Measurements from ENCODE around the gene ZBTB46. TPM values are rescaled to one million over a fixed set of nuclear protein-coding genes. Genes with fewer than 3 reads are reported as not detected.
A peak's percentile ranks its signal among the peaks of the same experiment; 100 is the strongest.
"Not testable (repeated sequence)": the region's sequence is repeated elsewhere in the genome, so short reads cannot be mapped to it uniquely, and the experiment has no call there.

Gene ZBTB46
- total RNA-seq, 5 donors from 2014 or later (not counting 1 experiment from before 2014, with no cell fraction given), result 0.20 to 0.95 (median 0.30) TPM

- Histone ChIP-seq H3K36me3 (ENCODE audit: control insufficient read depth in 2 of 2, extremely low read depth in 1 of 2, insufficient read depth in 1 of 2, low read length in 1 of 2) (peaks cover 24 to 69% of the 10 kb centered on the region in 2 donors), H3K27ac (ENCODE audit: low read length) (no peak overlapping the region), H3K4me1 (ENCODE audit: control insufficient read depth in 1 of 2, extremely low read depth in 1 of 2, insufficient read depth in 2 of 2, low read length in 2 of 2) (peaks cover 0 to 4% of the 10 kb centered on the region in 2 experiments), H3K4me3 (ENCODE audit: control insufficient read depth in 1 of 2, extremely low read depth in 1 of 2, low read length in 1 of 2) (no peak overlapping the region), H3K27me3 (replicated peaks in 1 of 2; ENCODE audit: control insufficient read depth in 2 of 2, extremely low read depth in 1 of 2, insufficient read depth in 2 of 2, low read length in 1 of 2) (no peaks in the 10 kb centered on the region), H3K9me3 (no peaks in the 10 kb centered on the region)
- H3K4me1 Mint-ChIP-seq, result peaks cover 4 to 6% (median 6%) of the 10 kb centered on the region in 3 donors
- peak overlapping the region in 1 of 2 donors; percentile 36 for H3K27ac Mint-ChIP-seq
- DNase-seq (no peak), ATAC-seq (replicated peaks in 1 of 4) (peak; percentile 37 to 84 (median 52))
- POLR2A ChIA-PET, result no interaction called here
- peaks cover 32% of the 10 kb centered on the region for H3K36me3 Mint-ChIP-seq
- H3K27me3 Mint-ChIP-seq, result no peaks in the 10 kb centered on the region
- CTCF ChIA-PET, result no interaction called here
- no peaks in the 10 kb centered on the region for H3K9me3 Mint-ChIP-seq
- WGBS (ENCODE audit: insufficient coverage), result 76% methylated on average over 6 of the region's 14 CpGs
- no peak overlapping the region for H3K4me3 Mint-ChIP-seq
Measured at GRCh38 chr20:63873477-63873971, 42.5 kb upstream of the ZBTB46 start.

DNA sequence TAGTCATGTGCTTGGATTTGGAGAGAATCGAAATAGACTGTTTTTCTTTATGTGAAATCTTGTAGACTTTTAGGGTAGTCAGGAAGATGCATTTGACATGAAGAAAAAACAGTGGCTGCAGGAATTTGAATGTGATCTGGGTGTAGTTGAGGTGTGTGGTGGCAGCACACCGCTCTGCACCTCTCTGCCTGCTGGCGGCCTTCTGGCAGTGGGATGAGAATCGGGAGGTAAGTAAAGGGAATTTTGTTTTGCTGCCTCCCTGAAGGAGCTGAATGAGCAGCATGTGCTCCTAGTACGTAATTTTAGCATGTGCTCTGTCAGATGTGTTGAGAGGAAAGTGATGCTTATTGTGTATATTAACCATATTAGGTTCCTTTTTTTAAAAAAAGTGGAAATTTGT is 37.2 kb upstream of the ZBTB46 start:
- H3K36me3 Mint-ChIP-seq, result peaks cover 18% of the 10 kb centered on the region
- H3K27ac ChIP-seq (ENCODE audit: low read length), result no peak overlapping the region
- 88% methylated on average over 4 of the region's 5 CpGs for WGBS (ENCODE audit: insufficient coverage)
- H3K9me3 Mint-ChIP-seq, result no peaks in the 10 kb centered on the region
- no peak for ATAC-seq (replicated peaks in 1 of 4)
- POLR2A ChIA-PET, result no interaction called here
- H3K4me1 Mint-ChIP-seq, result peaks cover 20 to 31% (median 27%) of the 10 kb centered on the region in 3 donors
- peaks cover 6 to 33% of the 10 kb centered on the region in 2 experiments for H3K4me1 ChIP-seq (ENCODE audit: control insufficient read depth in 1 of 2, extremely low read depth in 1 of 2, insufficient read depth in 2 of 2, low read length in 2 of 2)
- no peak for DNase-seq
- CTCF ChIA-PET, result interaction anchor here in 1 of 2 donors (0.7 kb wide), 1 partner anchor 321 kb away, joined by 3 read pairs; the partner anchor contains the start of gene SRMS
- H3K27me3 ChIP-seq (replicated peaks in 1 of 2; ENCODE audit: control insufficient read depth in 2 of 2, extremely low read depth in 1 of 2, insufficient read depth in 2 of 2, low read length in 1 of 2), result no peaks in the 10 kb centered on the region
- peaks cover 4 to 25% of the 10 kb centered on the region in 2 donors for H3K36me3 ChIP-seq (ENCODE audit: control insufficient read depth in 2 of 2, extremely low read depth in 1 of 2, insufficient read depth in 1 of 2, low read length in 1 of 2)
- peak overlapping the region in 1 of 2 donors; percentile 60 for H3K27ac Mint-ChIP-seq
- H3K27me3 Mint-ChIP-seq, result no peaks in the 10 kb centered on the region
- no peak overlapping the region for H3K4me3 ChIP-seq (ENCODE audit: control insufficient read depth in 1 of 2, extremely low read depth in 1 of 2, low read length in 1 of 2)
- no peaks in the 10 kb centered on the region for H3K9me3 ChIP-seq
- peak overlapping the region in 1 of 3 donors; percentile 34 for H3K4me3 Mint-ChIP-seq

- ATAC-seq (replicated peaks in 1 of 4); H3K27me3 ChIP-seq (replicated peaks in 1 of 2; ENCODE audit: control insufficient read depth in 2 of 2, extremely low read depth in 1 of 2, insufficient read depth in 2 of 2, low read length in 1 of 2); H3K27me3 Mint-ChIP-seq; H3K9me3 ChIP-seq; H3K27ac ChIP-seq (ENCODE audit: low read length); H3K27ac Mint-ChIP-seq; H3K4me3 ChIP-seq (ENCODE audit: control insufficient read depth in 1 of 2, extremely low read depth in 1 of 2, low read length in 1 of 2); POLR2A ChIA-PET; DNase-seq; H3K9me3 Mint-ChIP-seq: not testable (repeated sequence)
- Histone ChIP-seq H3K36me3 (ENCODE audit: control insufficient read depth in 2 of 2, extremely low read depth in 1 of 2, insufficient read depth in 1 of 2, low read length in 1 of 2) (peaks cover 7 to 26% of the 10 kb centered on the region in 2 donors), H3K4me1 (ENCODE audit: control insufficient read depth in 1 of 2, extremely low read depth in 1 of 2, insufficient read depth in 2 of 2, low read length in 2 of 2) (peaks cover 7 to 37% of the 10 kb centered on the region in 2 experiments)
- 89% methylated on average over 6 of the region's 13 CpGs for WGBS (ENCODE audit: insufficient coverage)
- Mint-ChIP-seq H3K4me1 (peaks cover 24 to 32% (median 28%) of the 10 kb centered on the region in 3 donors), H3K36me3 (peaks cover 19% of the 10 kb centered on the region), H3K4me3 (peak overlapping the region; percentile 39 to 90 (median 86))
- CTCF ChIA-PET, result interaction anchor here in 1 of 2 donors (0.7 kb wide), 1 partner anchor 141 kb away, joined by 5 read pairs; no protein-coding TSS in a partner anchor
Measured at GRCh38 chr20:63867042-63867441, 36.0 kb upstream of the ZBTB46 start.

GRCh38 chr20:63864978-63865640 is 34.0 kb upstream of the ZBTB46 start, which contains the start of gene TPD52L2:
TSS of gene TPD52L2 (plus strand) at chr20:63865270. CDS start at chr20:63865366, 96 bp downstream.
- peaks cover 7 to 37% of the 10 kb centered on the region in 2 experiments for H3K4me1 ChIP-seq (ENCODE audit: control insufficient read depth in 1 of 2, extremely low read depth in 1 of 2, insufficient read depth in 2 of 2, low read length in 2 of 2)
- Mint-ChIP-seq H3K9me3 (no peaks in the 10 kb centered on the region), H3K4me1 (peaks cover 24 to 32% (median 27%) of the 10 kb centered on the region in 3 donors), H3K27me3 (no peaks in the 10 kb centered on the region), H3K36me3 (peaks cover 22% of the 10 kb centered on the region), H3K4me3 (peak within 1 kb of the TSS; percentile 86 to 99 (median 90)), H3K27ac (peak within 1 kb of the TSS; percentile 97)
- no peaks in the 10 kb centered on the region for H3K9me3 ChIP-seq
- H3K36me3 ChIP-seq (ENCODE audit: control insufficient read depth in 2 of 2, extremely low read depth in 1 of 2, insufficient read depth in 1 of 2, low read length in 1 of 2), result peaks cover 7 to 22% of the 10 kb centered on the region in 2 donors
- 0% methylated on average over 67 of the region's 68 CpGs for WGBS (ENCODE audit: insufficient coverage)
- ChIA-PET CTCF (interaction anchor here in 1 of 2 donors (0.6 to 1.3 kb wide), 6 partner anchors 12 to 223 kb away, joined by 3 to 8 read pairs (median 3); partner anchors contain the start of genes ARFRP1, RTEL1 and ZGPAT), POLR2A (interaction anchor here in 1 of 2 donors (0.7 to 1.2 kb wide), 3 partner anchors 12 to 115 kb away, joined by 3 to 4 read pairs (median 4); partner anchors contain the start of gene UCKL1)
- peak within 1 kb of the TSS; percentile 65 for H3K27ac ChIP-seq (ENCODE audit: low read length)
- H3K4me3 ChIP-seq (ENCODE audit: control insufficient read depth in 1 of 2, extremely low read depth in 1 of 2, low read length in 1 of 2), result peak within 1 kb of the TSS; percentile 75 to 95
- no peaks in the 10 kb centered on the region for H3K27me3 ChIP-seq (replicated peaks in 1 of 2; ENCODE audit: control insufficient read depth in 2 of 2, extremely low read depth in 1 of 2, insufficient read depth in 2 of 2, low read length in 1 of 2)
- ATAC-seq (replicated peaks in 1 of 4) (peak; percentile 87 to 91 (median 88)), DNase-seq (peak; percentile 91 to 99 (median 97))

GRCh38 chr20:63864545-63864977 is 33.5 kb upstream of the ZBTB46 start:
- H3K4me3 Mint-ChIP-seq, result peak overlapping the region; percentile 86 to 99 (median 90)
- Histone ChIP-seq H3K36me3 (ENCODE audit: control insufficient read depth in 2 of 2, extremely low read depth in 1 of 2, insufficient read depth in 1 of 2, low read length in 1 of 2) (peaks cover 7 to 16% of the 10 kb centered on the region in 2 donors), H3K27me3 (replicated peaks in 1 of 2; ENCODE audit: control insufficient read depth in 2 of 2, extremely low read depth in 1 of 2, insufficient read depth in 2 of 2, low read length in 1 of 2) (no peaks in the 10 kb centered on the region), H3K27ac (ENCODE audit: low read length) (peak overlapping the region; percentile 65), H3K4me3 (ENCODE audit: control insufficient read depth in 1 of 2, extremely low read depth in 1 of 2, low read length in 1 of 2) (peak overlapping the region; percentile 75 to 95), H3K9me3 (no peaks in the 10 kb centered on the region), H3K4me1 (ENCODE audit: control insufficient read depth in 1 of 2, extremely low read depth in 1 of 2, insufficient read depth in 2 of 2, low read length in 2 of 2) (peaks cover 7 to 37% of the 10 kb centered on the region in 2 experiments)
- ChIA-PET POLR2A (interaction anchor here in 1 of 2 donors (0.7 to 1.2 kb wide), 3 partner anchors 12 to 116 kb away, joined by 3 to 4 read pairs (median 4); partner anchors contain the start of gene UCKL1), CTCF (interaction anchor here in 1 of 2 donors (0.7 to 1.3 kb wide), 4 partner anchors 78 to 223 kb away, joined by 3 to 8 read pairs (median 3); partner anchors contain the start of genes ARFRP1, RTEL1 and ZGPAT)
- ATAC-seq (replicated peaks in 1 of 4), result peak; percentile 1 to 5 (median 3)
- H3K9me3 Mint-ChIP-seq, result no peaks in the 10 kb centered on the region
- 0% methylated on average over 18 of the region's 25 CpGs for WGBS (ENCODE audit: insufficient coverage)
- H3K4me1 Mint-ChIP-seq, result peaks cover 24 to 32% (median 27%) of the 10 kb centered on the region in 3 donors
- peak in 3 of 35 experiments; percentile 16 to 21 (median 18) for DNase-seq
- H3K36me3 Mint-ChIP-seq, result peaks cover 21% of the 10 kb centered on the region
- no peaks in the 10 kb centered on the region for H3K27me3 Mint-ChIP-seq
- peak overlapping the region; percentile 97 for H3K27ac Mint-ChIP-seq
